Rectal smooth muscle tissue (tissue), 1 donor: ENCODE measurements around the gene SULF2.

Experiments
- H3K27ac ChIP-seq: one replicate; pipeline ENCODE4 v1.7.0; 2013; ENCODE audit warnings: low read depth, low read length, inconsistent platforms
- H3K27me3 ChIP-seq: one replicate; pipeline ENCODE4 v1.7.0; 2013; ENCODE audit warnings: low read length; ENCODE audit not compliant: control insufficient read depth, insufficient read depth
- H3K36me3 ChIP-seq: one replicate; pipeline ENCODE4 v1.7.0; 2013; ENCODE audit warnings: low read length; ENCODE audit not compliant: control insufficient read depth, insufficient read depth
- H3K4me1 ChIP-seq: one replicate; pipeline ENCODE4 v1.7.0; 2013; ENCODE audit warnings: low read length; ENCODE audit not compliant: control insufficient read depth, insufficient read depth
- H3K4me3 ChIP-seq: one replicate; pipeline ENCODE4 v1.7.0; 2013; ENCODE audit warnings: low read length
- H3K9ac ChIP-seq: one replicate; pipeline ENCODE4 v1.7.0; 2013; ENCODE audit warnings: low read length

SULF2 gene

GRCh38 chr20:47713878-47714450 lies 71.3 kb downstream of the SULF2 start:
- Histone ChIP-seq H3K27ac (no peak overlapping the region), H3K27me3 (no peaks in the 10 kb centered on the region), H3K4me1 (peaks cover 2% of the 10 kb centered on the region), H3K9ac (no peak overlapping the region), H3K36me3 (no peaks in the 10 kb centered on the region), H3K4me3 (no peak overlapping the region)

DNA sequence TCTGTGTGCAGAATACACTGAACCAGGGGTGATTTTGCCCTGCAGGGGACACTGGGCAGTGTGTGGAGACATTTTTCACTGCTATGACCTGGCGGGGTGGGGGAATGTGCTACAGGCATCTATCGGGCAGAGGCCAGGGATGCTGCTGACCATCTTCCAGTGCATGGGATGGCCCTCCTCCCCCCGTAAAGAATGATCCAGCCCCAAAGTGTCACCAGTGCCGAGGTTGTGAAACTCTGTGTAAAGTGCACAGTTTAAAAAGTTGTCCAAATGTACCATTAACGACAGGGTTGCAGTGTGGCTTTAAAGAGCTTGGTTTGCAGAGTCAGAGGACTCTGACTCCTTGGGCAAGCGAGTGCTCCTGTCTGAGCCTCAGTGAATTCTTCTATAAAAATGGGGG lies 72.1 kb downstream of the SULF2 start:
- H3K4me3 ChIP-seq = no peak overlapping the region
- H3K36me3 ChIP-seq = no peaks in the 10 kb centered on the region
- H3K4me1 ChIP-seq = peaks cover 2% of the 10 kb centered on the region
- no peaks in the 10 kb centered on the region for H3K27me3 ChIP-seq
- no peak overlapping the region for H3K9ac ChIP-seq
- H3K27ac ChIP-seq = no peak overlapping the region

GRCh38 chr20:47711046-47711752 lies 74.1 kb downstream of the SULF2 start:
- no peak overlapping the region for H3K27ac ChIP-seq
- H3K27me3 ChIP-seq = no peaks in the 10 kb centered on the region
- H3K4me3 ChIP-seq = no peak overlapping the region
- no peaks in the 10 kb centered on the region for H3K36me3 ChIP-seq
- no peak overlapping the region for H3K9ac ChIP-seq
- H3K4me1 ChIP-seq = peaks cover 2% of the 10 kb centered on the region

DNA sequence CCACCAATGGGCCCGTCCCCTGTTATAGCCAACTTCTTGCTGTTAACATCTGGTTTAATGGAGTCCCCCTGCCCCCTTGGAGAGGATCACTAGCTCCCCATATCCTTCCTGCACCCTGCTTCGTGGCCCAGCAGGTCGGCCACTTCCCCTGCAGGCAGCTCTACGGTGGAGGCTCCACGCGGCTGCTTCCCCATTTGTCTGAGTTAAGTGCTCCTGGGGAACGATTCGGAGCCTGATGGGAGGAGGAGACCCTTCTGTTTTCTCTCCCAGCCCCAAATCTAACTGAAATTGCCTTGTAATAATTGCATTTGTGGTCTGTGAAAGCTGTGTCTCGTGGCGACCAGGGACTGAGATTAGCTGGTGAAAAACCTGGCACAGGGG lies 74.6 kb downstream of the SULF2 start:
- peaks cover 2% of the 10 kb centered on the region for H3K4me1 ChIP-seq
- H3K27ac ChIP-seq = no peak overlapping the region
- no peaks in the 10 kb centered on the region for H3K36me3 ChIP-seq
- no peak overlapping the region for H3K4me3 ChIP-seq
- no peak overlapping the region for H3K9ac ChIP-seq
- no peaks in the 10 kb centered on the region for H3K27me3 ChIP-seq

- Histone ChIP-seq H3K4me1 (peaks cover 7% of the 10 kb centered on the region), H3K9ac (no peak overlapping the region), H3K36me3 (no peaks in the 10 kb centered on the region), H3K27ac (no peak overlapping the region), H3K27me3 (no peaks in the 10 kb centered on the region), H3K4me3 (no peak overlapping the region)
These were observed 76.1 kb downstream of the SULF2 start for GRCh38 chr20:47708953-47709833.

DNA sequence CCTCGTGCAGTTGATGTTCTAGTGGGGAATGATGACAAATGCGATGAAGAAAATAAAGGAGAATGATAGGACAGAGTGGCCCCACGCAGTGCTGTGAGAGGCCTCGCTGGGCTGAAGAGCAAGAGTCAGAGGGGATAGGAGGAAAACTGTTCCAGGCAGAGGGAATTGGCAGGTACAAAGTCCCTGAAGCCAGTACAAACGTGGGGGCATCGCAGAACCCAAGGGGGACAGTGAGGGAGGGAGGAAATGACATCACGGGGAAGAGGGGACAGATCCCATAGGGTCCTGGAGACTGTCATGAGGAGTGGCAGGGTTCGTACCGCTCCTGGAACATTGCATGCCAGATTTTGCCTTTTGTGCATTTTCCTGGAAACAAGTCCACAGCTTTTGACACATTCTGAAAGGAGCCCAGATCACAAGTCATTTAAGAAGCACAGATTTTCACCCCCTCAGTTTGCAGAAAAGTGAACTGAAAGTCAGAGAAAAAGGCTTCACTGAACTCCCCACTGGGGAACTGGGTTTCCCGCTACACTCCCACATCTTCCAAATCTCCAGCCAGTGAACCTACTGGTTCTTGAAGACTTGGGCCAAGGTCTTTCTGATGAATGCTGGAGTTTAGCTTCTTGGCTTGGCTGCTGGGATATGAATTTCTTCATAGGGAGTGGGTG lies 77.0 kb downstream of the SULF2 start:
- Histone ChIP-seq H3K9ac (no peak overlapping the region), H3K27ac (no peak overlapping the region), H3K4me1 (peaks cover 7% of the 10 kb centered on the region), H3K4me3 (no peak overlapping the region), H3K36me3 (no peaks in the 10 kb centered on the region), H3K27me3 (no peaks in the 10 kb centered on the region)

- peaks cover 9% of the 10 kb centered on the region for H3K4me1 ChIP-seq
- no peaks in the 10 kb centered on the region for H3K27me3 ChIP-seq
- H3K9ac ChIP-seq = no peak overlapping the region
- H3K27ac ChIP-seq = no peak overlapping the region
- H3K36me3 ChIP-seq = no peaks in the 10 kb centered on the region
- H3K4me3 ChIP-seq = no peak overlapping the region
These were observed 78.9 kb downstream of the SULF2 start for GRCh38 chr20:47706345-47706744.

- H3K4me1 ChIP-seq = peaks cover 12% of the 10 kb centered on the region
- H3K27me3 ChIP-seq = no peaks in the 10 kb centered on the region
- H3K36me3 ChIP-seq = no peaks in the 10 kb centered on the region
- H3K27ac ChIP-seq = peak overlapping the region; percentile 55
- no peak overlapping the region for H3K9ac ChIP-seq
- H3K4me3 ChIP-seq = no peak overlapping the region
These were observed 79.8 kb downstream of the SULF2 start for GRCh38 chr20:47705497-47705856.

- peaks cover 12% of the 10 kb centered on the region for H3K4me1 ChIP-seq
- no peaks in the 10 kb centered on the region for H3K36me3 ChIP-seq
- H3K27me3 ChIP-seq = no peaks in the 10 kb centered on the region
- H3K4me3 ChIP-seq = no peak overlapping the region
- no peak overlapping the region for H3K9ac ChIP-seq
- peak overlapping the region; percentile 55 for H3K27ac ChIP-seq
These were observed 80.4 kb downstream of the SULF2 start for GRCh38 chr20:47704746-47705496.

- Histone ChIP-seq H3K27ac (no peak overlapping the region), H3K4me1 (peaks cover 12% of the 10 kb centered on the region), H3K36me3 (no peaks in the 10 kb centered on the region), H3K9ac (no peak overlapping the region), H3K4me3 (no peak overlapping the region), H3K27me3 (no peaks in the 10 kb centered on the region)
These were observed 81.5 kb downstream of the SULF2 start for GRCh38 chr20:47703748-47704147.

DNA sequence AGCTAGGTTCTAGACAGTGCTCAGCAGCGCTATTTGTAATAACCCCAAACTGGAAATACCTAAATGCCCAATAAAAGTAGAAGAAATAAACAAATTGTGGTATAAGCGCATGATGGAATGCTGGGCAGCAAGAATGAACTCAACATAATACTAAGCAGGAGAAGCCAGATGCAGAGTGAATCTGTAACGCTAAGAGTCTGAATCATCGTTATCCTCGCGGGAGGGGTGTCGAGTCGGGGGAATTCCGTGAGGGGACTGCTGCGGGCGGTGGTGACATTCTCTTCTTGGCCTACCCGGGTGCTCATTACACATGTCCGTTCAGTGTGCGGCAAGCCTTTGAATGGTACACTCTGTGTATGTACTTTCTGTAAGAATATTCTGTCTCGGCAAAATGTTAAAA lies 83.7 kb downstream of the SULF2 start:
- Histone ChIP-seq H3K9ac (no peak overlapping the region), H3K27ac (no peak overlapping the region), H3K36me3 (no peaks in the 10 kb centered on the region), H3K4me3 (no peak overlapping the region), H3K27me3 (no peaks in the 10 kb centered on the region), H3K4me1 (peaks cover 12% of the 10 kb centered on the region)

DNA sequence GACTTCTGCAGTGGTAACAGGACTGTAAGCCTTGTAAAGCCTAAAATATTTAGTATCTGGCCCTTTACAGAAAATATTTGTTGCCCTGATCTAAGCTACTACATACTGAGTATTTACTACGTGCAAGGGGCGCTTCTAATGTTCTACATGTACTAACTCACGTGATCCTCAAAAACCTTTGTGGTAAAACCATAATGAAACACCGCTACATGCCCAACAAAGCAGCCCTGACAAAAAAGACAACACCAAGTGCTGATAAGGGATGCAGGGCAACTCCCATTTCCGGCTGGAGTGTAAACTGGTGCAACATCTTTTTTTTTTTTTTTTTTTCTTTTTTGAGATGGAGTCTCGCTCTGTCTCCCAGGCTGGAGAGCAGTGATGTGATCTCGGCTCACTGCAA lies 85.0 kb downstream of the SULF2 start:
- no peaks in the 10 kb centered on the region for H3K27me3 ChIP-seq
- no peak overlapping the region for H3K27ac ChIP-seq
- H3K4me3 ChIP-seq = no peak overlapping the region
- no peaks in the 10 kb centered on the region for H3K36me3 ChIP-seq
- peaks cover 12% of the 10 kb centered on the region for H3K4me1 ChIP-seq
- H3K9ac ChIP-seq = no peak overlapping the region
